Activated B cell treated with CpG ODN at 0.5 μM for 24 hours (primary cell): ENCODE measurements around the gene TAS2R43. TPM values are rescaled to one million over a fixed set of nuclear protein-coding genes. Genes with fewer than 3 reads are reported as not detected.

Source experiments
- ATAC-seq: fragments of 200-7000 bp; cut with Tn5 transposase; one replicate; pipeline ENCODE4 v1.10.0; 2021; ENCODE audit warnings: low read depth, mild to moderate bottlenecking, moderate library complexity
- CTCF ChIA-PET: fragments of 350-600 bp; sonication (Branson Sonifier 250); formaldehyde crosslinking; loops from one replicate; lab custom pipeline; 2021; ENCODE audit warnings: antibody characterized with exemption; lab: Charles Lee
- POLR2A ChIA-PET: fragments of 350-600 bp; sonication (Branson Sonifier 250); formaldehyde crosslinking; loops from one replicate; lab custom pipeline; 2021; ENCODE audit warnings: antibody characterized with exemption; lab: Charles Lee
- DNase-seq: peaks from one replicate; pipeline ENCODE4 v3.0.0; 2022
- H3K27ac Mint-ChIP-seq: one replicate; pipeline ENCODE4 v1.8.0; 2020; ENCODE audit warnings: mixed read lengths
- H3K27me3 Mint-ChIP-seq: one replicate; pipeline ENCODE4 v1.8.0; 2021; ENCODE audit warnings: mixed read lengths
- H3K36me3 Mint-ChIP-seq: one replicate; pipeline ENCODE4 v1.8.0; 2021; ENCODE audit warnings: low read depth, mixed read lengths
- H3K4me1 Mint-ChIP-seq: one replicate; pipeline ENCODE4 v1.8.0; 2021; ENCODE audit warnings: mixed read lengths
- H3K4me3 Mint-ChIP-seq: one replicate; pipeline ENCODE4 v1.8.0; 2020; ENCODE audit warnings: mild to moderate bottlenecking, mixed read lengths
- H3K9me3 Mint-ChIP-seq: one replicate; pipeline ENCODE4 v1.8.0; 2020; ENCODE audit warnings: mixed read lengths
- intact Hi-C: fragments of 100-400 bp; cut with micrococcal nuclease; formaldehyde crosslinking; loops from one replicate; pipeline ENCODE4 v1.15.1; 2024
- total RNA-seq: library from RNA; stranded (reverse); gene quantifications from 2 replicates; pipeline ENCODE4 v1.2.3, GENCODE V29; 2022
- TF ChIP-seq, protein P1 (sequence below): fragments of 200-600 bp; IDR thresholded peaks from one replicate; pipeline ENCODE4 v1.8.0; 2022; ENCODE audit warnings: antibody characterized with exemption, mild to moderate bottlenecking

Gene TAS2R43
- total RNA-seq, 1 donor from 2014 or later, result 2.7 TPM

DNA sequence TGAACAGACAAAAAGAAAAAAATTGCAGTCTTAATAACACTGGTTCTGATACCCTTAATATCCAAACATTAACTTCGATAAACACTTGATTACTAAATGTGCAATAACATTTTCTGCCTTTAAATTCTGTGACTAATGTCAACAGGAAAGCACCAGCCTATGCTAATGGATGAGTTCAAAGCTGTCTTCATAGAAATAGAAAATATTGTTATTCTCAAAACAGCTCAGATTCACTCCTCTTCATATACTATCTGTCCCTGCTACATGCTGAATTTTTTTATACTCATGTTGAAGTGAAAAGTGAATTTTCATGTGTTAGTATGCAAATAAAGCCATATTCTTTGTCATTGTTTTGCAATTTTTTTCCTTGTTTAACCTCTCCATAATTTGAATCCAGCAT lies 13.9 kb downstream of the TAS2R43 start:
- intact Hi-C loops, result no loop called here
- DNase-seq (no peak), ATAC-seq (no peak)
- peaks cover 11% of the 10 kb centered on the region for H3K36me3 Mint-ChIP-seq
- peaks cover 7% of the 10 kb centered on the region for H3K4me1 Mint-ChIP-seq
- peaks cover 7% of the 10 kb centered on the region for H3K9me3 Mint-ChIP-seq
- ChIA-PET POLR2A (no interaction called here), CTCF (no interaction called here)
- no peak overlapping the region for H3K27ac Mint-ChIP-seq
- TF ChIP-seq, protein P1, sequence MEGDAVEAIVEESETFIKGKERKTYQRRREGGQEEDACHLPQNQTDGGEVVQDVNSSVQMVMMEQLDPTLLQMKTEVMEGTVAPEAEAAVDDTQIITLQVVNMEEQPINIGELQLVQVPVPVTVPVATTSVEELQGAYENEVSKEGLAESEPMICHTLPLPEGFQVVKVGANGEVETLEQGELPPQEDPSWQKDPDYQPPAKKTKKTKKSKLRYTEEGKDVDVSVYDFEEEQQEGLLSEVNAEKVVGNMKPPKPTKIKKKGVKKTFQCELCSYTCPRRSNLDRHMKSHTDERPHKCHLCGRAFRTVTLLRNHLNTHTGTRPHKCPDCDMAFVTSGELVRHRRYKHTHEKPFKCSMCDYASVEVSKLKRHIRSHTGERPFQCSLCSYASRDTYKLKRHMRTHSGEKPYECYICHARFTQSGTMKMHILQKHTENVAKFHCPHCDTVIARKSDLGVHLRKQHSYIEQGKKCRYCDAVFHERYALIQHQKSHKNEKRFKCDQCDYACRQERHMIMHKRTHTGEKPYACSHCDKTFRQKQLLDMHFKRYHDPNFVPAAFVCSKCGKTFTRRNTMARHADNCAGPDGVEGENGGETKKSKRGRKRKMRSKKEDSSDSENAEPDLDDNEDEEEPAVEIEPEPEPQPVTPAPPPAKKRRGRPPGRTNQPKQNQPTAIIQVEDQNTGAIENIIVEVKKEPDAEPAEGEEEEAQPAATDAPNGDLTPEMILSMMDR, result no peak
- H3K27me3 Mint-ChIP-seq, result no peaks in the 10 kb centered on the region
- H3K4me3 Mint-ChIP-seq, result no peak overlapping the region

DNA sequence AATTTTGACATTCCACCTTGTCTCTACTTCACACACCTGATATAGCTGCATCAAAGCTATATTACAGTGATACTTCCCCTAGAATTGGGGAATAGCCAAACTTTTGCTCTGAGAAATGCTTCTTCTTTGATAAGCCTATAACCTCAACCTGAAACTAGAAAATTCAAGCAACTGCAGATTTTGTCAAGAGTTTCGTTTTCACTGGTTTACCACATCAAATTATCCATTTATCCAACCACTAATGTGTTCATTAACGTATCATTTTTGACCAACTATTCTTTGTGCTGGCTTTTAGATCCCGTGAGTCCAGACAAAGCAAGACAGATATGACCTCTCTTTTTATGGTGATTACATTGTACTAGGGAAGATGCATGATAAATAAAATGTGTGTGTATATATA lies 16.5 kb downstream of the TAS2R43 start:
- TF ChIP-seq, protein P1, result no peak
- H3K4me3 Mint-ChIP-seq, result no peak overlapping the region
- H3K27ac Mint-ChIP-seq, result no peak overlapping the region
- ATAC-seq (no peak), DNase-seq (no peak)
- peaks cover 18% of the 10 kb centered on the region for H3K4me1 Mint-ChIP-seq
- ChIA-PET CTCF (no interaction called here), POLR2A (interaction anchor here (0.7 kb wide), 1 partner anchor 33 kb away, joined by 3 read pairs; no protein-coding TSS in a partner anchor)
- H3K9me3 Mint-ChIP-seq, result peaks cover 3% of the 10 kb centered on the region
- H3K27me3 Mint-ChIP-seq, result no peaks in the 10 kb centered on the region
- peaks cover 14% of the 10 kb centered on the region for H3K36me3 Mint-ChIP-seq
- intact Hi-C loops, result no loop called here

DNA sequence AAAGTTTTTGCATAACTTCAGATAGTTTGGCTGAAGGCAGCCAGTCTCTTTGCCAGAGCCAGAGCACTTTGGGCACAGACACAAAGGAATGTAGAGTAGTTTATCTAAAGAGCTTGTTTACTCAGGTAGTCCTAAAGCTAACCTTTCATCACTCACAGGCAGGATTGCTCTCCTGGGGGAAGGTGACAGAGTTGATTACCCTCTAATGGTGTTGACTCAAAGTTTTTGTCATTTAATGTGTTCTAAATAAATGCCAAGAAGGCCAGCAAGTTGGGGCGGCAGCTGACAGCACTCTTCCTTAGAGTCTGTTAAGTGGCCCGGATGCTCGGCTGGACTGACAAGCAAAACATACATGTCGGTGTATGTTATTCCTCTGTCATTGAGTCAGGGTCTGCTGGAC lies 20.7 kb downstream of the TAS2R43 start:
- DNase-seq (no peak), ATAC-seq (no peak)
- CTCF ChIA-PET, result no interaction called here
- no peaks in the 10 kb centered on the region for H3K9me3 Mint-ChIP-seq
- no peaks in the 10 kb centered on the region for H3K27me3 Mint-ChIP-seq
- H3K27ac Mint-ChIP-seq, result no peak overlapping the region
- intact Hi-C loops, result no loop called here
- peaks cover 12% of the 10 kb centered on the region for H3K36me3 Mint-ChIP-seq
- TF ChIP-seq, protein P1, result no peak
- H3K4me3 Mint-ChIP-seq, result no peak overlapping the region
- POLR2A ChIA-PET, result no interaction called here
- H3K4me1 Mint-ChIP-seq, result peaks cover 29% of the 10 kb centered on the region

DNA sequence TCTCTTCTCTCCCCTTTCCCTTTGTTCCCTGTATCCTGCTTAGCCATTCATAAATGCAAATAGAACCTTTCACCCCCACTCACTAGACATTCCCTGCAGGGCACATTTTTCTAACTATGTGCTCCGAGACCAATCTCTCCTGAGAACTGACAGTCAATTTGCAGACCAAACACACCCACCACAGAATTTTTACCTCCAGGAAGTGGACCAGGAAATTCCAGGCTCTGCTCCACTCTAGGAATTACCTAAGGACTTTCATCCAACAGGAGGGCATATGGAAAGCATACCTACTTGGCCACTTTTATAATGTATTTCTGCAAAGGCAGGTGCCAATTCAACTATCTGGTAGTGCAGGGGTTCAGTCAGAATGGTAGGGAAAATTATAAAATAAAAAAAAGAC lies 21.1 kb downstream of the TAS2R43 start:
- POLR2A ChIA-PET, result no interaction called here
- no peak overlapping the region for H3K4me3 Mint-ChIP-seq
- no peaks in the 10 kb centered on the region for H3K9me3 Mint-ChIP-seq
- H3K4me1 Mint-ChIP-seq, result peaks cover 29% of the 10 kb centered on the region
- CTCF ChIA-PET, result no interaction called here
- H3K27ac Mint-ChIP-seq, result no peak overlapping the region
- H3K36me3 Mint-ChIP-seq, result peaks cover 12% of the 10 kb centered on the region
- no peak for ATAC-seq
- H3K27me3 Mint-ChIP-seq, result no peaks in the 10 kb centered on the region
- DNase-seq, result no peak
- intact Hi-C loops, result no loop called here
- TF ChIP-seq, protein P1, result no peak

DNA sequence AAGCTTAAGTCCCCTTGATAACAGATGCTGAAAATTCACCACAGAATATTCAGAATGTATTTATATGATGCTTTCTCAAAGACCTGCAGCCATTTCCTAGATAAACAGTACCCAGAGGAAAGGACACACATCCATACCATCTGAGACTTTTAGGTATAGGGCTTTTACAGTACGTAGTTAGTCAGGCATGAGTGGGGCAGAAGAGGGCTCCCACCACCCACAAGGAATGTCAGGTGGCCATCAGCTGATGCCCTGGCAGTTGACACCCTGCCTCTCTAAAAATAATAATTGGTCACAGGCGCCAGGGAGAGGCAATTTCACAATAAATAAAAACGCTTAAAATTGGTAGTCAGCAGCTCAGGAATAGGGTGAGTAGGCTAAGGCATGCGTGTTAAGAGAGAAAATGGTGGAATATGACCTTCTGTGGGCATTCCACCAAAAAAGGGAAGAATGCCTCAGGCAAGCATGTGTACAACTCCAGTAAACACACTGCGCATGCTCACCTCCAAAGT lies 22.2 kb downstream of the TAS2R43 start:
- Mint-ChIP-seq H3K4me3 (no peak overlapping the region), H3K36me3 (peaks cover 15% of the 10 kb centered on the region), H3K27me3 (no peaks in the 10 kb centered on the region), H3K27ac (no peak overlapping the region), H3K9me3 (peaks cover 3% of the 10 kb centered on the region), H3K4me1 (peaks cover 25% of the 10 kb centered on the region)
- TF ChIP-seq, protein P1, result no peak
- ATAC-seq (no peak), DNase-seq (no peak)
- intact Hi-C loops, result no loop called here
- ChIA-PET CTCF (no interaction called here), POLR2A (no interaction called here)
